GM19025 (cell line): ENCODE data around the gene RAPGEF1.

Experiments used
- ATAC-seq: cut with Tn5 transposase; IDR thresholded peaks from one replicate; pipeline ENCODE4 v1.9.1; 2021; ENCODE audit warnings: mild to moderate bottlenecking, low read depth, moderate library complexity; ENCODE audit not compliant: unreplicated experiment

The RAPGEF1 gene

GRCh38 chr9:131732061-131732526 lies 7.8 kb downstream of the RAPGEF1 start:
- ATAC-seq = no peak

- no peak for ATAC-seq
Observed at GRCh38 chr9:131731644-131732043, 8.2 kb downstream of the RAPGEF1 start.

GRCh38 chr9:131731237-131731636 lies 8.6 kb downstream of the RAPGEF1 start:
- no peak for ATAC-seq

- peak; percentile 17 for ATAC-seq
Observed at GRCh38 chr9:131728961-131729360, 10.9 kb downstream of the RAPGEF1 start.

GRCh38 chr9:131728546-131728910 lies 11.3 kb downstream of the RAPGEF1 start:
- ATAC-seq = no peak

- ATAC-seq = no peak
Observed at GRCh38 chr9:131727795-131728545, 11.9 kb downstream of the RAPGEF1 start.

- no peak for ATAC-seq
Observed at GRCh38 chr9:131727184-131727759, 12.6 kb downstream of the RAPGEF1 start.

- no peak for ATAC-seq
Observed at GRCh38 chr9:131724683-131725082, 15.2 kb downstream of the RAPGEF1 start.

- ATAC-seq = no peak
Observed at GRCh38 chr9:131723632-131724031, 16.2 kb downstream of the RAPGEF1 start.

- ATAC-seq = no peak
Observed at GRCh38 chr9:131722255-131722654, 17.6 kb downstream of the RAPGEF1 start.

GRCh38 chr9:131721076-131721475 lies 18.8 kb downstream of the RAPGEF1 start:
- ATAC-seq = no peak

- ATAC-seq = no peak
Observed at GRCh38 chr9:131720330-131720729, 19.5 kb downstream of the RAPGEF1 start.

- no peak for ATAC-seq
Observed at GRCh38 chr9:131719262-131719908, 20.5 kb downstream of the RAPGEF1 start.

GRCh38 chr9:131717719-131718460 lies 22.0 kb downstream of the RAPGEF1 start:
- ATAC-seq = no peak

- ATAC-seq = no peak
Observed at GRCh38 chr9:131715906-131716305, 24.0 kb downstream of the RAPGEF1 start.

GRCh38 chr9:131714821-131715220 lies 25.1 kb downstream of the RAPGEF1 start:
- ATAC-seq = no peak

GRCh38 chr9:131714161-131714646 lies 25.7 kb downstream of the RAPGEF1 start:
- no peak for ATAC-seq

- ATAC-seq = no peak
Observed at GRCh38 chr9:131713016-131713415, 26.9 kb downstream of the RAPGEF1 start.

GRCh38 chr9:131712151-131712716 lies 27.6 kb downstream of the RAPGEF1 start:
- no peak for ATAC-seq

GRCh38 chr9:131709771-131710431 lies 30.0 kb downstream of the RAPGEF1 start:
- peak; percentile 52 for ATAC-seq
